Fibroblast of lung (primary cell): ENCODE results near the gene CCL19.

Experiments used
- EZH2 ChIP-seq: IDR thresholded peaks from 2 replicates; pipeline ENCODE4 v1.5.1; 2012; ENCODE audit warnings: low read length, control low read depth, mild to moderate bottlenecking; ENCODE audit errors: missing control alignments
- TF ChIP-seq, protein P1 (sequence below), 2 donors: IDR thresholded peaks in 1 of 2; conservative IDR thresholded peaks in 1 of 2; 1 replicate in 1 of 2; 2 replicates in 1 of 2; pipeline ENCODE4 v1.5.1; 2011 to 2012; ENCODE audit warnings: low read length in 2 of 2, control low read depth in 1 of 2, inconsistent platforms in 1 of 2, low read depth in 1 of 2, mild to moderate bottlenecking in 1 of 2

- TF ChIP-seq EZH2 = no peak
- TF ChIP-seq, protein P1, sequence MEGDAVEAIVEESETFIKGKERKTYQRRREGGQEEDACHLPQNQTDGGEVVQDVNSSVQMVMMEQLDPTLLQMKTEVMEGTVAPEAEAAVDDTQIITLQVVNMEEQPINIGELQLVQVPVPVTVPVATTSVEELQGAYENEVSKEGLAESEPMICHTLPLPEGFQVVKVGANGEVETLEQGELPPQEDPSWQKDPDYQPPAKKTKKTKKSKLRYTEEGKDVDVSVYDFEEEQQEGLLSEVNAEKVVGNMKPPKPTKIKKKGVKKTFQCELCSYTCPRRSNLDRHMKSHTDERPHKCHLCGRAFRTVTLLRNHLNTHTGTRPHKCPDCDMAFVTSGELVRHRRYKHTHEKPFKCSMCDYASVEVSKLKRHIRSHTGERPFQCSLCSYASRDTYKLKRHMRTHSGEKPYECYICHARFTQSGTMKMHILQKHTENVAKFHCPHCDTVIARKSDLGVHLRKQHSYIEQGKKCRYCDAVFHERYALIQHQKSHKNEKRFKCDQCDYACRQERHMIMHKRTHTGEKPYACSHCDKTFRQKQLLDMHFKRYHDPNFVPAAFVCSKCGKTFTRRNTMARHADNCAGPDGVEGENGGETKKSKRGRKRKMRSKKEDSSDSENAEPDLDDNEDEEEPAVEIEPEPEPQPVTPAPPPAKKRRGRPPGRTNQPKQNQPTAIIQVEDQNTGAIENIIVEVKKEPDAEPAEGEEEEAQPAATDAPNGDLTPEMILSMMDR (conservative IDR thresholded peaks at IDR 0.05 in 1 of 2, IDR thresholded peaks at IDR 0.05 in 1 of 2; ENCODE audit: low read depth in 1 of 2, low read length in 2 of 2) = no peak
Observed at GRCh38 chr9:34665067-34665380, 26.1 kb downstream of the CCL19 start.
